PC-3 (cell line): ENCODE measurements around the gene SIPA1L3. TPM values are rescaled to one million over a fixed set of nuclear protein-coding genes. Genes with fewer than 3 reads are reported as not detected.

Experiments used
- ATAC-seq: fragments of 200-7000 bp; cut with Tn5 transposase; 2 replicates; pipeline ENCODE4 v1.9.1; 2020; ENCODE audit warnings: mild to moderate bottlenecking, moderate library complexity
- BruUV-seq: library from RNA; stranded (reverse); fragments of 400-500 nt; replicated peaks from 2 replicates; lab custom pipeline; 2021; lab: Mats Ljungman, UMichigan
- CTCF ChIA-PET: fragments of 300-600 bp; sonication (Branson Sonifier 250); formaldehyde crosslinking; loops from one replicate; lab custom pipeline; 2022; ENCODE audit warnings: antibody characterized with exemption; lab: Charles Lee
- POLR2A ChIA-PET: fragments of 300-600 bp; sonication (Branson Sonifier 250); formaldehyde crosslinking; loops from one replicate; lab custom pipeline; 2022; ENCODE audit warnings: antibody characterized with exemption; ENCODE audit not compliant: unreplicated experiment; lab: Charles Lee
- DNase-seq: peaks from one replicate; pipeline ENCODE4 v3.0.0-alpha.2; 2015
- H2AFZ ChIP-seq: fragments of 300-600 bp; sonication (generic); 2 replicates; pipeline ENCODE4 v1.6.0; 2016; ENCODE audit warnings: antibody characterized with exemption, low read length
- H3F3A ChIP-seq: fragments of 300-600 bp; sonication (generic); one replicate; pipeline ENCODE4 v1.6.0; 2017; ENCODE audit warnings: antibody characterized with exemption, low read length, control low read depth, mild to moderate bottlenecking; ENCODE audit not compliant: unreplicated experiment
- H3K27ac ChIP-seq: fragments of 300-600 bp; sonication (generic); 2 replicates; pipeline ENCODE4 v1.5.1; 2016; ENCODE audit warnings: mild to moderate bottlenecking, low read length
- H3K27me3 ChIP-seq: fragments of 300-600 bp; sonication (generic); 2 replicates; pipeline ENCODE4 v1.6.1; 2016; ENCODE audit warnings: low read length, mixed read lengths
- H3K36me3 ChIP-seq: fragments of 300-600 bp; sonication (generic); 2 replicates; pipeline ENCODE4 v1.6.1; 2016; ENCODE audit warnings: low read depth, mixed run types, low read length, mixed read lengths
- H3K4me1 ChIP-seq: fragments of 300-600 bp; sonication (generic); 2 replicates; pipeline ENCODE4 v1.5.1; 2016; ENCODE audit warnings: low read length; ENCODE audit not compliant: insufficient read depth
- H3K4me2 ChIP-seq: fragments of 300-600 bp; sonication (generic); 2 replicates; pipeline ENCODE4 v1.6.0; 2016; ENCODE audit warnings: low read length
- H3K4me3 ChIP-seq: fragments of 300-600 bp; sonication (generic); 2 replicates; pipeline ENCODE4 v1.5.1; 2016; ENCODE audit warnings: mild to moderate bottlenecking, low read length, mixed read lengths
- H3K79me2 ChIP-seq: fragments of 300-600 bp; sonication (generic); 2 replicates; pipeline ENCODE4 v1.6.1; 2017; ENCODE audit warnings: low read length, mixed read lengths
- H3K9ac ChIP-seq: fragments of 300-600 bp; sonication (generic); 2 replicates; pipeline ENCODE4 v1.6.0; 2016; ENCODE audit warnings: mild to moderate bottlenecking, low read length
- H3K9me2 ChIP-seq: fragments of 300-600 bp; sonication (generic); replicated peaks from 2 replicates; pipeline ENCODE4 v1.6.1; 2016; ENCODE audit warnings: mixed run types, low read length, mixed read lengths
- H3K9me3 ChIP-seq: fragments of 300-600 bp; sonication (generic); 2 replicates; pipeline ENCODE4 v1.6.1; 2016; ENCODE audit warnings: low read length, mixed read lengths
- H4K20me1 ChIP-seq: fragments of 300-600 bp; sonication (generic); 2 replicates; pipeline ENCODE4 v1.6.1; 2016; ENCODE audit warnings: low read length, mixed read lengths
- EZH2 ChIP-seq: fragments of 300-600 bp; sonication (generic); IDR thresholded peaks from one replicate; pipeline ENCODE4 v1.6.1; 2017; ENCODE audit warnings: antibody characterized with exemption, mild to moderate bottlenecking, low read length; ENCODE audit not compliant: unreplicated experiment
- EZH2phosphoT487 ChIP-seq: fragments of 300-600 bp; sonication (generic); IDR thresholded peaks from 2 replicates; pipeline ENCODE4 v1.6.1; 2018; ENCODE audit warnings: mild to moderate bottlenecking, antibody characterized with exemption, low read length, borderline replicate concordance
- intact Hi-C: fragments of 100-400 bp; cut with micrococcal nuclease; formaldehyde crosslinking; loops from 2 replicates; pipeline ENCODE4 v1.9.0; 2023
- total RNA-seq: library from RNA; depleted of rRNA; stranded (reverse); fragments of >200 nt; gene quantifications from 2 replicates; pipeline ENCODE4 v1.2.3, GENCODE V29; 2014
- TF ChIP-seq, protein P1 (sequence below): fragments of 300-600 bp; sonication (generic); conservative IDR thresholded peaks from 2 replicates; pipeline ENCODE4 v1.5.1; 2017; ENCODE audit warnings: antibody characterized with exemption, low read depth, mild to moderate bottlenecking, low read length

The SIPA1L3 gene
- total RNA-seq, 1 experiment from 2014 or later: 38.7 TPM

DNA sequence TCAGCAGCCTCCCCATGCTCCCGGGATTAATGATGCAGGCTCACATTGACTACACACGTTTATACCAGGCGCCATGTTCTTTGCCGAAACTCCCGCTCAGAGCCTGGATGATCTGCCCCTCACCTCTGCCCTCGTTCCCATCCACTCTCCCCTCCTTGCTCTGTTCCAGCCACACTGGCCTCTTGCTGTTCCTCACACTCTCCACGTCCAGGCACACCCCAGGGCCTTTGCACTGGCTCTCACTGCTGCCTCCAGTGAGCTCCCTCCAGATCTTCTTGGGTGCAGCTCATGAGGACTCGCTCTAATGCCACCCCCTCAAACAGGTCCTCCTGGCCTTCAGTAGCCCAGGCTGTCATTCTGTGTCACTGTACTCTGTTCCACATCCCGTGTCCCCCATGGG is 277.8 kb downstream of the SIPA1L3 start:
- 0 out of 2 replicates have a peak, but pooled peaks cover 2% of the 10 kb centered on the region for H3K36me3 ChIP-seq
- no peaks in the 10 kb centered on the region for H3K4me1 ChIP-seq
- ChIA-PET CTCF (no interaction called here), POLR2A (no interaction called here)
- TF ChIP-seq, protein P1, sequence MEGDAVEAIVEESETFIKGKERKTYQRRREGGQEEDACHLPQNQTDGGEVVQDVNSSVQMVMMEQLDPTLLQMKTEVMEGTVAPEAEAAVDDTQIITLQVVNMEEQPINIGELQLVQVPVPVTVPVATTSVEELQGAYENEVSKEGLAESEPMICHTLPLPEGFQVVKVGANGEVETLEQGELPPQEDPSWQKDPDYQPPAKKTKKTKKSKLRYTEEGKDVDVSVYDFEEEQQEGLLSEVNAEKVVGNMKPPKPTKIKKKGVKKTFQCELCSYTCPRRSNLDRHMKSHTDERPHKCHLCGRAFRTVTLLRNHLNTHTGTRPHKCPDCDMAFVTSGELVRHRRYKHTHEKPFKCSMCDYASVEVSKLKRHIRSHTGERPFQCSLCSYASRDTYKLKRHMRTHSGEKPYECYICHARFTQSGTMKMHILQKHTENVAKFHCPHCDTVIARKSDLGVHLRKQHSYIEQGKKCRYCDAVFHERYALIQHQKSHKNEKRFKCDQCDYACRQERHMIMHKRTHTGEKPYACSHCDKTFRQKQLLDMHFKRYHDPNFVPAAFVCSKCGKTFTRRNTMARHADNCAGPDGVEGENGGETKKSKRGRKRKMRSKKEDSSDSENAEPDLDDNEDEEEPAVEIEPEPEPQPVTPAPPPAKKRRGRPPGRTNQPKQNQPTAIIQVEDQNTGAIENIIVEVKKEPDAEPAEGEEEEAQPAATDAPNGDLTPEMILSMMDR: no peak
- TF ChIP-seq EZH2 (no peak), EZH2phosphoT487 (no peak)
- no peaks in the 10 kb centered on the region for H3K9me3 ChIP-seq
- H4K20me1 ChIP-seq: no peaks in the 10 kb centered on the region
- no peaks in the 10 kb centered on the region for H3F3A ChIP-seq
- H2AFZ ChIP-seq: no peak overlapping the region
- DNase-seq (no peak), ATAC-seq (no peak)
- H3K27me3 ChIP-seq: no peaks in the 10 kb centered on the region
- H3K4me3 ChIP-seq: no peak overlapping the region
- no peaks in the 10 kb centered on the region for H3K79me2 ChIP-seq
- H3K9me2 ChIP-seq: no peaks in the 10 kb centered on the region
- intact Hi-C loops: no loop called here
- H3K4me2 ChIP-seq: no peak overlapping the region
- no peak overlapping the region for H3K9ac ChIP-seq
- BruUV-seq: no TSS peak
- no peak overlapping the region for H3K27ac ChIP-seq

DNA sequence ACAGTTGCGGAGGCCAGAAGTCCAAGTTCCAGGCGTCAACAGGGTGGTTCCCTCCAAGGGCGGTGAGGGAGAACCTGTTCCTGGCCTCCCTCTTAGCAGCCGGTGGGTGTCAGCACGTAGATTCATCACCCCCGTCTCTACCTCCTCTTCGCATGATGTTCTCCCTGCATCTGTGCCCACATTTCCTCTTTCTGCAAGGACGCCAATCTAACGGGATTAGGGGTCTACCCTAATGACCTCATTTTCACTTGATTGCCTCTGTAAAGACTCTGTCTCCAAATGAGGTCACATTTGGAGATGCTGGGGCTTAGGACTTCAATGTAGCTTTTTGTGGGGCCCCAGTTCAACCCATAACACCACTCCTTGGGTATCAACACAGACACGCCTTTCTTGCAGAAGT is 278.6 kb downstream of the SIPA1L3 start:
- TF ChIP-seq, protein P1: no peak
- no peak for TF ChIP-seq EZH2phosphoT487
- TF ChIP-seq EZH2: no peak
- Histone ChIP-seq H3K9me3 (no peaks in the 10 kb centered on the region), H3K9me2 (no peaks in the 10 kb centered on the region), H3K4me1 (no peaks in the 10 kb centered on the region), H4K20me1 (no peaks in the 10 kb centered on the region), H3K4me2 (no peak overlapping the region), H3K27ac (no peak overlapping the region), H3K36me3 (0 out of 2 replicates have a peak, but pooled peaks cover 2% of the 10 kb centered on the region), H3K4me3 (no peak overlapping the region), H3K9ac (no peak overlapping the region), H3K27me3 (no peaks in the 10 kb centered on the region), H2AFZ (no peak overlapping the region), H3K79me2 (no peaks in the 10 kb centered on the region), H3F3A (no peaks in the 10 kb centered on the region)
- POLR2A ChIA-PET: no interaction called here
- no TSS peak for BruUV-seq
- no peak for DNase-seq
- CTCF ChIA-PET: no interaction called here
- no peak for ATAC-seq
- intact Hi-C loops: no loop called here

DNA sequence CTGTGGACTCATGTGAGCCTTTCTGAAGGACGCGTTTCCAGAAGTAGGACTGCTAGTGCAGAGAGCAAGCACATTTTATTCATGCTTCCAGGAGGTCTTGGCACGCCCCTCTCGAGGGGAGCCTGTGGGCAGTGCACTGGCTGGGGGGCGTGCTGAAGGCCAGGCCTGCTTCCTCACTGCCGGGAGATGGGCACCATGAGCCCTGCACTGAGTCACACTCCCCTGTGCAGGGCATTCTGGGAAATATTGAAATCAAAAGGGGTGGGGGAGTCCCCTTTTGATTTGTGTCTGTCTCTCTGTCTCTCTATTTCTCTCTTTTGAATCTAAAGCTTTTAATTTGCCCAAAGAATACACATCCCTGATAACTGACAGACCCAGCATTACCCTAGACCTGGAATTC is 283.1 kb downstream of the SIPA1L3 start:
- Histone ChIP-seq H3K36me3 (no peaks in the 10 kb centered on the region), H3K4me1 (peaks cover 10% of the 10 kb centered on the region; the same call in 1 of the 2 replicates), H3K9me2 (no peaks in the 10 kb centered on the region), H3K9me3 (no peaks in the 10 kb centered on the region), H2AFZ (no peak overlapping the region), H3K4me3 (no peak overlapping the region), H3K27ac (no peak overlapping the region), H4K20me1 (no peaks in the 10 kb centered on the region), H3K9ac (no peak overlapping the region), H3K4me2 (no peak overlapping the region), H3F3A (no peaks in the 10 kb centered on the region), H3K79me2 (no peaks in the 10 kb centered on the region), H3K27me3 (no peaks in the 10 kb centered on the region)
- ATAC-seq: no peak
- TF ChIP-seq EZH2 (no peak), EZH2phosphoT487 (no peak)
- TF ChIP-seq, protein P1: no peak
- POLR2A ChIA-PET: no interaction called here
- no TSS peak for BruUV-seq
- DNase-seq: no peak
- CTCF ChIA-PET: no interaction called here
- intact Hi-C loops: no loop called here
